ENCODE results near the gene GHSR. TPM values are rescaled to one million over a fixed set of nuclear protein-coding genes. Genes with fewer than 3 reads are reported as not detected.

Gene GHSR
- total RNA-seq, 2 experiments from 2014 or later: not detected

Other genes starting within 250 kb of the GHSR start
- 3.5 and 5.1 TPM in 2 replicates for gene TNFSF10, start 75.0 kb upstream of the GHSR start, total RNA-seq (2014; rRNA removed; shearing (Covaris generic))
- 5.2 and 6.8 TPM in 2 replicates for gene TNFSF10, start 75.0 kb upstream of the GHSR start, total RNA-seq (2022)

Data from OCI-LY7 (cell line).